Stomach smooth muscle (tissue), 2 donors: ENCODE data around the gene TPCN1.
"Not testable (repeated sequence)": the region's sequence is repeated elsewhere in the genome, so short reads cannot be mapped to it uniquely, and the experiment has no call there.

Experiments
- H3K27ac ChIP-seq: one replicate; pipeline ENCODE4 v1.7.0; 2013; ENCODE audit warnings: mild to moderate bottlenecking, low read length, inconsistent platforms
- H3K27me3 ChIP-seq, 2 donors: one replicate each; pipeline ENCODE4 v1.7.0; 2013; ENCODE audit warnings: low read length in 2 of 2; ENCODE audit not compliant: insufficient read depth in 2 of 2, control insufficient read depth in 1 of 2
- H3K36me3 ChIP-seq, 2 donors: one replicate each; pipeline ENCODE4 v1.7.0; 2013; ENCODE audit warnings: low read length in 2 of 2; ENCODE audit not compliant: control insufficient read depth in 2 of 2, insufficient read depth in 2 of 2
- H3K4me1 ChIP-seq: one replicate; pipeline ENCODE4 v1.7.0; 2013; ENCODE audit warnings: low read length; ENCODE audit not compliant: control insufficient read depth, insufficient read depth
- H3K4me3 ChIP-seq, 2 donors: one replicate each; pipeline ENCODE4 v1.7.0; 2013; ENCODE audit warnings: low read length in 2 of 2
- H3K9ac ChIP-seq, 2 donors: one replicate each; pipeline ENCODE4 v1.7.0; 2013; ENCODE audit warnings: low read length in 2 of 2, mild to moderate bottlenecking in 1 of 2
- H3K9me3 ChIP-seq, 2 donors: one replicate each; pipeline ENCODE4 v1.7.0; 2013; ENCODE audit warnings: low read length in 2 of 2; ENCODE audit not compliant: control insufficient read depth in 2 of 2
- donor health status: healthy.
- donor health status: Pancreatic carcinoma.

Gene TPCN1

GRCh38 chr12:113206802-113207201 is 14.5 kb upstream of the TPCN1 start:
- H3K36me3 ChIP-seq, H3K9me3 ChIP-seq: not testable (repeated sequence)

GRCh38 chr12:113207613-113208040 is 13.6 kb upstream of the TPCN1 start:
- Histone ChIP-seq H3K36me3 (no peaks in the 10 kb centered on the region), H3K4me1 (no peaks in the 10 kb centered on the region), H3K27ac (no peak overlapping the region), H3K9ac (no peak overlapping the region), H3K27me3 (no peaks in the 10 kb centered on the region), H3K9me3 (no peaks in the 10 kb centered on the region), H3K4me3 (no peak overlapping the region)

More at GRCh38 chr12:113206802-113207201, 14.5 kb upstream of the TPCN1 start:
- not testable (repeated sequence) for H3K9ac ChIP-seq, H3K4me3 ChIP-seq, H3K27me3 ChIP-seq, H3K27ac ChIP-seq, H3K4me1 ChIP-seq

DNA sequence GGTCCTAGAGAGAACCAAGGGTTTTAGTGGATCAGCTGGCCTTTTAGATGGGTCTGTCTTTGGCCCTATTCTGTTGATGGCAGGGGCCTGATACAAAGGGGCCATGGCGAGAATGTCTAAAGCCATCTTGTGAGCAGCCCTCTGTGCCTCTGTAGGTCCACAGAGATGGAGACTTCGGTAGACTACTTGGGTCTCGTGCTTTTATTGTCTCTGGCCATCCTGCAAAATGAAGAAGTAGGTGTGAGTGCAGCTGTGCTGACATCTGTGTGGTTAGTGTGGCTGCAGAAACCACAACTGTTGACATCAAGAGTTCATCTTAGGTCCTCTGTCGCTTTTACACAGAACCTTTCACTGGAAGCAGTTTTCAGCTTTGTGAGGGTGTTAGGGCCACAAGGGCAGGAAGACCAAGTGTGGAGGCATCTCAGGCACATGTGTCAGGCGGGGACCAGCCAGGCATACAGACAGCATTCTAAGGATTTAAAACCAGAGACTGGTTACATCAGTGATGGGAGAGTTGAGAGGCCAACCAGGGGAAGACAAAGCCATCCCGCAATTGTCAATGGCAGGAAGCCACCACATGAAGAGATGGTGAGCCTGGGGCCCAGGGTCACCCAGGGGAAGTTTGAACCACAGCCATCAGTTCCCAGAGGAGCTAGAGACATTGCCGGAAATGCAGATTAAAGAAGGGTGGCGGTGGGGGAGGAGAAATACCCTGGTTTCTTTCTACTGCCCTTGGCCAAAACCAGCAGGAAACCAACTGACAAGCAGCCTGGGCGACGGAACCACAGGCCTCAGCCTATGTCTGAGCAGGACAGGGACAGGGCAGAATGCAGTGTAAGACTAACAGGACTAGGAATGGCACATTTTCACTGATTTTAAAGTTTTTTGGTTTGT is 13.0 kb upstream of the TPCN1 start:
- no peak overlapping the region for H3K9ac ChIP-seq
- H3K9me3 ChIP-seq: no peaks in the 10 kb centered on the region
- H3K4me3 ChIP-seq: no peak overlapping the region
- no peaks in the 10 kb centered on the region for H3K27me3 ChIP-seq
- H3K4me1 ChIP-seq: no peaks in the 10 kb centered on the region
- H3K27ac ChIP-seq: no peak overlapping the region
- H3K36me3 ChIP-seq: no peaks in the 10 kb centered on the region

- no peaks in the 10 kb centered on the region for H3K9me3 ChIP-seq
- H3K27ac ChIP-seq: no peak overlapping the region
- no peaks in the 10 kb centered on the region for H3K27me3 ChIP-seq
- H3K4me3 ChIP-seq: no peak overlapping the region
- H3K4me1 ChIP-seq: no peaks in the 10 kb centered on the region
- no peak overlapping the region for H3K9ac ChIP-seq
- H3K36me3 ChIP-seq: no peaks in the 10 kb centered on the region
These were observed 10.1 kb upstream of the TPCN1 start for GRCh38 chr12:113211160-113211559.

DNA sequence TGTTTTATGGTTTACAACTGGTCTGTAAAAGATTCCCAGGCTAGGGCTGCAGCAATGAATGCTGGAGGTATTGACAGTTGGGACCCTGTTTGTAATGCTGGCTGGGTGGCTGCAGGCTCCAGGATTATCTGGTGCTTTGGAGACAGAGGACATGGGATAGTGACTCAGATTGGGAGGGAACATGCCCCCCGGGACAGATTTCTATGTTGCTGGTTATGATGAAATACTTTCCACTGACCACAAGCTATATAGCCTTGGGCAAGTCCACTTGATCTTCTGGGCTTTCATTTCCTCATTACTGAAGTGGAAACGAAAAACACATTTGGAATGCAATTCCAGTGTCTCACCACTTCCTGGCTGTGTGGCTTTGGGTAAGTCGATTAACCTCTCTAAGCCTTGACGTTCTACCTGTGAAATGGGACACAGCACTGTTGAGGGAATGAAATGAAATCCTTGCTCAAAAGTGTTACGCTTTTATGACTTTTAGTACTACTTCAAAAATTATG is 6.3 kb upstream of the TPCN1 start:
- H3K4me1 ChIP-seq: no peaks in the 10 kb centered on the region
- no peak overlapping the region for H3K4me3 ChIP-seq
- no peaks in the 10 kb centered on the region for H3K27me3 ChIP-seq
- H3K9ac ChIP-seq: no peak overlapping the region
- no peaks in the 10 kb centered on the region for H3K36me3 ChIP-seq
- H3K27ac ChIP-seq: no peak overlapping the region
- H3K9me3 ChIP-seq: no peaks in the 10 kb centered on the region

- no peaks in the 10 kb centered on the region for H3K36me3 ChIP-seq
- no peaks in the 10 kb centered on the region for H3K9me3 ChIP-seq
- H3K4me1 ChIP-seq: peaks cover 5% of the 10 kb centered on the region
- H3K9ac ChIP-seq: no peak overlapping the region
- H3K4me3 ChIP-seq: no peak overlapping the region
- no peak overlapping the region for H3K27ac ChIP-seq
- no peaks in the 10 kb centered on the region for H3K27me3 ChIP-seq
These were observed 5.2 kb upstream of the TPCN1 start for GRCh38 chr12:113216027-113216426.

GRCh38 chr12:113220593-113221180 is 577 bp upstream of the TPCN1 start:
- Histone ChIP-seq H3K4me1 (peaks cover 29% of the 10 kb centered on the region), H3K4me3 (peak overlapping the region; percentile 92 to 96), H3K36me3 (no peaks in the 10 kb centered on the region), H3K9ac (peak overlapping the region; percentile 62 to 74), H3K27me3 (no peaks in the 10 kb centered on the region), H3K27ac (peak overlapping the region; percentile 82), H3K9me3 (no peaks in the 10 kb centered on the region)

DNA sequence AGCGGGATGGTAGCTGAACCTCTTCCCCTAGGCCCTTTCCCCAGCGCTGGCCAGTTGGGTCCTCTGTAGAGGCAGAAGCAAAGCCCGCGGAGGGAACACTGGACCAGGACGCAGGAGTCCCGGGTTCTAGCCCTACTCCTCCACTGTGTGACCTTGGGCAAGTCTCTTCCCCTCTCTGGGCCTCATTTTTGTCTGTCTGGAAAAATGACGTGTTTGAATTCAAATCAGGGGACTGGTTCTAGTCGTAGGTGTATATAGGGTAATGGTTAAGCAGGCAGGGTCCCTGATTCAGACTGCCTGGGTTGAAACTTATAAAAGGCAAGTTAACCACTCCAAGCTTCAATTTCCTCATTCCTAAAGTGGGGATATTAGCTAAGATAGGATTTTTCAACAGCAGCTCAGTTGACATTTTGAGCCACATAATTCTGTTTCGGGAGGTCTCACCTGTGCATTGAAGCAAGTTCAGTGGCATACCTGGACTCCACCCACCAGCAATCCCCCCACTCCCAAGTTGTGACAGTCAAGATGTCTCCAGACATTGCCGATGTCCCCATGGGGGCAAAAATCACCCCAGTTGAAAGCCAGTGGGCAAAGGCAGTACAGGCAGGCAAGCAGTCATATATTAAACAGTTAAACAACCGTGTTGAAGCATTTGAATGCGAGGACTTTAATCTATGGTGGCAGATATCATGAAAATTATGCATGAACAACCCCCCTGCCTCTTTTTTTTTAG is 899 bp downstream of the TPCN1 start:
- Histone ChIP-seq H3K27me3 (no peaks in the 10 kb centered on the region), H3K9me3 (no peaks in the 10 kb centered on the region), H3K4me3 (peak overlapping the region; percentile 92 to 94), H3K9ac (peak overlapping the region; percentile 63 to 82), H3K4me1 (peaks cover 32% of the 10 kb centered on the region), H3K27ac (peak overlapping the region; percentile 82), H3K36me3 (peaks cover 3 to 6% of the 10 kb centered on the region in 2 donors)

GRCh38 chr12:113222730-113223531 is 1.7 kb downstream of the TPCN1 start:
- Histone ChIP-seq H3K27me3 (no peaks in the 10 kb centered on the region), H3K9ac (peak overlapping the region; percentile 63 to 82), H3K4me1 (peaks cover 32% of the 10 kb centered on the region), H3K36me3 (peaks cover 10 to 12% of the 10 kb centered on the region in 2 donors), H3K9me3 (no peaks in the 10 kb centered on the region), H3K4me3 (peak overlapping the region; percentile 92 to 94), H3K27ac (peak overlapping the region; percentile 82)

DNA sequence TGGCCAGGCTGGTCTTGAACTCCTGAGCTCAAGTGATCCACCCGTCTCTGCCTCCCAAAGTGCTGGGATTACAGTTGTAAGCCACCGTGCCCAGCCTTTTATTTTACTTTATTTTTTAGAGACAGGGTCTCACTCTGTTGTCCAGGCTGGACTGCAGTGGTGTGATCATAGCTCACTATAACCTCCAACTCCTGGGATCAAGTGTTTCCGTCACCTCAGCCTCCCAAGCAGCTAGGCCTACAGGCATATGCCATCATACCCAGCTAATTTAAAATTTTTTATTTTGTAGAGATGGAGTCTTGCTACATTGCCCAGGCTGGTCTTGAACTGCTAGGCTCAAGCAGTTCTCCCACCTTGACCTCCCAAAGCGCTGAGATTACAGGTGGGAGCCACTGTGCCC is 3.7 kb downstream of the TPCN1 start:
- Histone ChIP-seq H3K27ac (no peak overlapping the region), H3K9ac (no peak overlapping the region), H3K27me3 (no peaks in the 10 kb centered on the region), H3K4me3 (no peak overlapping the region), H3K36me3 (peaks cover 10 to 27% of the 10 kb centered on the region in 2 donors), H3K9me3 (no peaks in the 10 kb centered on the region), H3K4me1 (peaks cover 42% of the 10 kb centered on the region)
